Left ventricle myocardium inferior (tissue), 1 donor: ENCODE measurements around the gene OR2B6. TPM values are rescaled to one million over a fixed set of nuclear protein-coding genes. Genes with fewer than 3 reads are reported as not detected.
"Not testable (repeated sequence)": the region's sequence is repeated elsewhere in the genome, so short reads cannot be mapped to it uniquely, and the experiment has no call there.

Source experiments
- DNase-seq: peaks from one replicate; pipeline ENCODE4 v3.0.0-alpha.2; 2020
- H3K27ac ChIP-seq: fragments of 200-600 bp; replicated peaks from 2 replicates; pipeline ENCODE4 v1.8.0; 2021
- H3K27me3 ChIP-seq: fragments of 200-600 bp; 2 replicates; pipeline ENCODE4 v1.8.0; 2021; ENCODE audit warnings: low read depth
- H3K36me3 ChIP-seq: fragments of 200-600 bp; 2 replicates; pipeline ENCODE4 v1.8.0; 2021
- H3K4me1 ChIP-seq: fragments of 200-600 bp; 2 replicates; pipeline ENCODE4 v1.8.0; 2021
- H3K4me3 ChIP-seq: fragments of 200-600 bp; 2 replicates; pipeline ENCODE4 v1.8.0; 2021; ENCODE audit warnings: mild to moderate bottlenecking, moderate library complexity
- H3K9me3 ChIP-seq: fragments of 200-600 bp; replicated peaks from 2 replicates; pipeline ENCODE4 v1.8.0; 2021
- intact Hi-C: fragments of 100-400 bp; cut with micrococcal nuclease; formaldehyde crosslinking; loops from one replicate; pipeline ENCODE4 v1.11.0; 2022
- long read RNA-seq: library from polyadenylated mRNA; unstranded; transcript quantifications from one replicate; pipeline ENCODE4 v2.0.0, GENCODE V29; 2021
- total RNA-seq: library from RNA; stranded (reverse); fragmentation: NEBNext Ultra II Directional; extraction: Animal tissue kit (Norgen Biotek cat#: 25700); gene quantifications from one replicate; pipeline ENCODE4 v1.2.1, GENCODE V29; 2021
- TF ChIP-seq, protein P1 (sequence below): fragments of 200-600 bp; IDR thresholded peaks from 2 replicates; pipeline ENCODE4 v1.8.0; 2021; ENCODE audit warnings: antibody characterized with exemption, mild to moderate bottlenecking, borderline replicate concordance
- donor health status: DM: no; HTN: yes; CAD: no; lungs with severe emphysema.

The OR2B6 gene
- total RNA-seq: not detected
- long read RNA-seq: 0 reads

GRCh38 chr6:27956941-27957340, at the start of gene OR2B6:
Gene OR2B6 (plus strand): TSS chr6:27957241. CDS start chr6:27957241, 0 bp downstream.
- H3K36me3 ChIP-seq: no peaks in the 10 kb centered on the region
- no peaks in the 10 kb centered on the region for H3K9me3 ChIP-seq
- no peak within 1 kb of the TSS for H3K4me3 ChIP-seq
- TF ChIP-seq, protein P1, sequence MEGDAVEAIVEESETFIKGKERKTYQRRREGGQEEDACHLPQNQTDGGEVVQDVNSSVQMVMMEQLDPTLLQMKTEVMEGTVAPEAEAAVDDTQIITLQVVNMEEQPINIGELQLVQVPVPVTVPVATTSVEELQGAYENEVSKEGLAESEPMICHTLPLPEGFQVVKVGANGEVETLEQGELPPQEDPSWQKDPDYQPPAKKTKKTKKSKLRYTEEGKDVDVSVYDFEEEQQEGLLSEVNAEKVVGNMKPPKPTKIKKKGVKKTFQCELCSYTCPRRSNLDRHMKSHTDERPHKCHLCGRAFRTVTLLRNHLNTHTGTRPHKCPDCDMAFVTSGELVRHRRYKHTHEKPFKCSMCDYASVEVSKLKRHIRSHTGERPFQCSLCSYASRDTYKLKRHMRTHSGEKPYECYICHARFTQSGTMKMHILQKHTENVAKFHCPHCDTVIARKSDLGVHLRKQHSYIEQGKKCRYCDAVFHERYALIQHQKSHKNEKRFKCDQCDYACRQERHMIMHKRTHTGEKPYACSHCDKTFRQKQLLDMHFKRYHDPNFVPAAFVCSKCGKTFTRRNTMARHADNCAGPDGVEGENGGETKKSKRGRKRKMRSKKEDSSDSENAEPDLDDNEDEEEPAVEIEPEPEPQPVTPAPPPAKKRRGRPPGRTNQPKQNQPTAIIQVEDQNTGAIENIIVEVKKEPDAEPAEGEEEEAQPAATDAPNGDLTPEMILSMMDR: no peak
- H3K27me3 ChIP-seq: peaks cover 42% of the 10 kb centered on the region
- intact Hi-C loops: no loop called here
- DNase-seq: no peak
- no peaks in the 10 kb centered on the region for H3K4me1 ChIP-seq
- no peak within 1 kb of the TSS for H3K27ac ChIP-seq

DNA sequence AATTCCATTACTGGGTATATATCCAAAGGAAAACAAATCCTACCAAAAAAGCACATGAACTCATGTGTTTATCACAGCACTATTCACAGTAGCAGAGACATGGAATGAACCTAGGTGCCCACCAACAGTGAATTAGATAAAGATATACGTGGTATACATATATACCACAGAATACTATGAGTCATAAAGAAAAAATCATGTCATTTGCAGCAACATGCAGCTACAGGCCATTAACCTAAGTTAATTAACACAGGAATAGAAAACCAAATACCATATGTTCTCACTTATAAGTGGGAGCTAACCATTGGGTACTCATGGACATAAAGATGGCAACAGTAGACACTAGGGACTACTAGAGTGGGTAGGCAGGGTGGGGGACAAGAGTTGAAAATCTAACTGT, 49.0 kb upstream of the OR2B6 start:
- no peaks in the 10 kb centered on the region for H3K9me3 ChIP-seq
- H3K27ac ChIP-seq: no peak overlapping the region
- DNase-seq: no peak
- H3K4me1 ChIP-seq: peaks cover 6% of the 10 kb centered on the region
- no peak overlapping the region for H3K4me3 ChIP-seq
- TF ChIP-seq, protein P1: no peak
- intact Hi-C loops: no loop called here
- peaks cover 15% of the 10 kb centered on the region for H3K27me3 ChIP-seq
- H3K36me3 ChIP-seq: no peaks in the 10 kb centered on the region

GRCh38 chr6:27911956-27912446, 45.0 kb upstream of the OR2B6 start, which contains the start of gene OR2B2:
Gene OR2B2 (minus strand): TSS chr6:27912396. CDS start chr6:27912319, 77 bp downstream.
- intact Hi-C loops: no loop called here
- Histone ChIP-seq H3K36me3 (no peaks in the 10 kb centered on the region), H3K27me3 (peaks cover 22% of the 10 kb centered on the region), H3K27ac (no peak within 1 kb of the TSS), H3K4me3 (no peak within 1 kb of the TSS), H3K4me1 (no peaks in the 10 kb centered on the region), H3K9me3 (no peaks in the 10 kb centered on the region)
- DNase-seq: no peak
- TF ChIP-seq, protein P1: no peak

- no peaks in the 10 kb centered on the region for H3K36me3 ChIP-seq
- DNase-seq: no peak
- TF ChIP-seq, protein P1: no peak
- no peaks in the 10 kb centered on the region for H3K4me1 ChIP-seq
- intact Hi-C loops: no loop called here
- no peak overlapping the region for H3K27ac ChIP-seq
- peaks cover 44% of the 10 kb centered on the region for H3K27me3 ChIP-seq
- no peak overlapping the region for H3K4me3 ChIP-seq
- H3K9me3 ChIP-seq: no peaks in the 10 kb centered on the region
Measured at GRCh38 chr6:27922949-27923348, 34.1 kb upstream of the OR2B6 start.

GRCh38 chr6:27924179-27924578, 32.9 kb upstream of the OR2B6 start:
- Histone ChIP-seq H3K9me3 (peaks cover 1% of the 10 kb centered on the region), H3K4me1 (no peaks in the 10 kb centered on the region), H3K27ac (no peak overlapping the region), H3K36me3 (no peaks in the 10 kb centered on the region), H3K4me3 (no peak overlapping the region), H3K27me3 (peaks cover 42% of the 10 kb centered on the region)
- intact Hi-C loops: no loop called here
- TF ChIP-seq, protein P1: no peak
- DNase-seq: no peak

DNA sequence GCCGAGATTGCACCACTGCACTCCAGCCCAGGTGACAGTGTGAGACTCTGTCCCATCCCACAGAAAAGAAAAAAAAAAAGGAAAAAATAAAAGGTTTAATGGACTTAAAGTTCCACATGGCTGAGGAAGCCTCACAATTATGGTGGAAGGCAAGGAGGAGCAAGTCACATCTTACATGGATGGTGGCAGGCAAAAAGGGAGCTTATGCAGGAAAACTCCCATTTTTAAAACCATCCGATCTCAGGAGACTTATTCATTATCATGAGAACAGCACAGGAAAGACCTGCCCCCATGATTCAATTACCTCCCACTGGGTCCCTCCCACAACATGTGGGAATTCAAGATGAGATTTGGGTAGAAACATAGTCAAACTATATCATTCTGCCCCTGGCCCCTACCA, 29.0 kb upstream of the OR2B6 start:
- DNase-seq, H3K27ac ChIP-seq, H3K4me1 ChIP-seq, H3K9me3 ChIP-seq, intact Hi-C loops, H3K4me3 ChIP-seq, H3K36me3 ChIP-seq: not testable (repeated sequence)
- H3K27me3 ChIP-seq: peaks cover 30% of the 10 kb centered on the region

- H3K27me3 ChIP-seq: peaks cover 43% of the 10 kb centered on the region
- H3K9me3 ChIP-seq, intact Hi-C loops, H3K4me3 ChIP-seq, H3K36me3 ChIP-seq, H3K27ac ChIP-seq, DNase-seq, H3K4me1 ChIP-seq: not testable (repeated sequence)
Measured at GRCh38 chr6:27929930-27930329, 27.1 kb upstream of the OR2B6 start.
